ENCODE data around the gene LYPD1.

GRCh38 chr2:132632000-132632649 lies 37.9 kb downstream of the LYPD1 start:
- TF ChIP-seq ZFX (IDR thresholded peaks at IDR 0.05) (no peak), REST (IDR thresholded peaks at IDR 0.05; ENCODE audit: low read depth) (no peak), ZNF274 (IDR thresholded peaks at IDR 0.05; ENCODE audit: low read depth, low read length) (no peak), POLR2A (IDR thresholded peaks at IDR 0.05; ENCODE audit: borderline replicate concordance, extremely low read depth, insufficient read depth, insufficient read length) (no peak), YY1 (IDR thresholded peaks at IDR 0.05; ENCODE audit: extremely low read depth, insufficient replicate concordance, low read depth, low read length) (no peak), RAD21 (IDR thresholded peaks at IDR 0.05; ENCODE audit: low read depth) (no peak), POLR2AphosphoS5 (IDR thresholded peaks at IDR 0.05; ENCODE audit: low read depth, low read length) (no peak), EZH2 (IDR thresholded peaks at IDR 0.05) (no peak), CEBPB (IDR thresholded peaks at IDR 0.05; ENCODE audit: low read depth) (no peak), JUND (IDR thresholded peaks at IDR 0.05) (no peak), EGR1 (IDR thresholded peaks at IDR 0.05; ENCODE audit: low read depth) (no peak)
- TF ChIP-seq, protein P1, sequence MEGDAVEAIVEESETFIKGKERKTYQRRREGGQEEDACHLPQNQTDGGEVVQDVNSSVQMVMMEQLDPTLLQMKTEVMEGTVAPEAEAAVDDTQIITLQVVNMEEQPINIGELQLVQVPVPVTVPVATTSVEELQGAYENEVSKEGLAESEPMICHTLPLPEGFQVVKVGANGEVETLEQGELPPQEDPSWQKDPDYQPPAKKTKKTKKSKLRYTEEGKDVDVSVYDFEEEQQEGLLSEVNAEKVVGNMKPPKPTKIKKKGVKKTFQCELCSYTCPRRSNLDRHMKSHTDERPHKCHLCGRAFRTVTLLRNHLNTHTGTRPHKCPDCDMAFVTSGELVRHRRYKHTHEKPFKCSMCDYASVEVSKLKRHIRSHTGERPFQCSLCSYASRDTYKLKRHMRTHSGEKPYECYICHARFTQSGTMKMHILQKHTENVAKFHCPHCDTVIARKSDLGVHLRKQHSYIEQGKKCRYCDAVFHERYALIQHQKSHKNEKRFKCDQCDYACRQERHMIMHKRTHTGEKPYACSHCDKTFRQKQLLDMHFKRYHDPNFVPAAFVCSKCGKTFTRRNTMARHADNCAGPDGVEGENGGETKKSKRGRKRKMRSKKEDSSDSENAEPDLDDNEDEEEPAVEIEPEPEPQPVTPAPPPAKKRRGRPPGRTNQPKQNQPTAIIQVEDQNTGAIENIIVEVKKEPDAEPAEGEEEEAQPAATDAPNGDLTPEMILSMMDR (IDR thresholded peaks at IDR 0.05 in 2 of 3, conservative IDR thresholded peaks at IDR 0.05 in 1 of 3; ENCODE audit: borderline replicate concordance in 1 of 3, insufficient read depth in 1 of 3, low read depth in 2 of 3, low read length in 2 of 3): no peak
- TF ChIP-seq, protein P2, sequence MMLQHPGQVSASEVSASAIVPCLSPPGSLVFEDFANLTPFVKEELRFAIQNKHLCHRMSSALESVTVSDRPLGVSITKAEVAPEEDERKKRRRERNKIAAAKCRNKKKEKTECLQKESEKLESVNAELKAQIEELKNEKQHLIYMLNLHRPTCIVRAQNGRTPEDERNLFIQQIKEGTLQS (IDR thresholded peaks at IDR 0.05): no peak
- TF ChIP-seq, protein P3, sequence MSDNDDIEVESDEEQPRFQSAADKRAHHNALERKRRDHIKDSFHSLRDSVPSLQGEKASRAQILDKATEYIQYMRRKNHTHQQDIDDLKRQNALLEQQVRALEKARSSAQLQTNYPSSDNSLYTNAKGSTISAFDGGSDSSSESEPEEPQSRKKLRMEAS (IDR thresholded peaks at IDR 0.05): no peak
